GM12865 (cell line): ENCODE measurements around the gene HOXD13.

Experiments
- DNase-seq: peaks from one replicate; pipeline ENCODE4 v3.0.0; 2010; ENCODE audit warnings: low read depth
- H3K4me3 ChIP-seq: 2 replicates; pipeline ENCODE4 v1.5.1; 2011; ENCODE audit warnings: mild to moderate bottlenecking, low read depth, low read length, control low read depth
- CTCF ChIP-seq: IDR thresholded peaks from 2 replicates; pipeline ENCODE4 v1.5.1; 2011; ENCODE audit warnings: low read length, control low read depth, low read depth, inconsistent platforms; ENCODE audit not compliant: insufficient read depth; ENCODE audit errors: missing control alignments

The HOXD13 gene

GRCh38 chr2:176092270-176093144 lies at the start of gene HOXD13:
Gene HOXD13 (plus strand): TSS chr2:176092721. CDS start chr2:176092891, 170 bp downstream.
- no peak for TF ChIP-seq CTCF
- H3K4me3 ChIP-seq = no peak within 1 kb of the TSS
- DNase-seq = no peak

GRCh38 chr2:176056406-176056805 lies 36.1 kb upstream of the HOXD13 start:
- no peak overlapping the region for H3K4me3 ChIP-seq
- no peak for TF ChIP-seq CTCF
- no peak for DNase-seq

GRCh38 chr2:176063958-176064357 lies 28.6 kb upstream of the HOXD13 start:
- DNase-seq = peak; percentile 26
- TF ChIP-seq CTCF = no peak
- H3K4me3 ChIP-seq = no peak overlapping the region

- TF ChIP-seq CTCF = no peak
- no peak for DNase-seq
- H3K4me3 ChIP-seq = no peak overlapping the region
Measured at GRCh38 chr2:176066645-176067588, 25.6 kb upstream of the HOXD13 start.

GRCh38 chr2:176067589-176068418 lies 24.7 kb upstream of the HOXD13 start:
- no peak for TF ChIP-seq CTCF
- DNase-seq = no peak
- H3K4me3 ChIP-seq = no peak overlapping the region

- no peak for DNase-seq
- no peak overlapping the region for H3K4me3 ChIP-seq
- no peak for TF ChIP-seq CTCF
Measured at GRCh38 chr2:176068419-176068832, 24.1 kb upstream of the HOXD13 start.
